HG03039 (cell line): ENCODE measurements around the gene KRTCAP3.

Experiments
- ATAC-seq: cut with Tn5 transposase; IDR thresholded peaks from one replicate; pipeline ENCODE4 v1.9.1; 2021; ENCODE audit warnings: mild to moderate bottlenecking, moderate library complexity; ENCODE audit not compliant: unreplicated experiment

KRTCAP3 gene

DNA sequence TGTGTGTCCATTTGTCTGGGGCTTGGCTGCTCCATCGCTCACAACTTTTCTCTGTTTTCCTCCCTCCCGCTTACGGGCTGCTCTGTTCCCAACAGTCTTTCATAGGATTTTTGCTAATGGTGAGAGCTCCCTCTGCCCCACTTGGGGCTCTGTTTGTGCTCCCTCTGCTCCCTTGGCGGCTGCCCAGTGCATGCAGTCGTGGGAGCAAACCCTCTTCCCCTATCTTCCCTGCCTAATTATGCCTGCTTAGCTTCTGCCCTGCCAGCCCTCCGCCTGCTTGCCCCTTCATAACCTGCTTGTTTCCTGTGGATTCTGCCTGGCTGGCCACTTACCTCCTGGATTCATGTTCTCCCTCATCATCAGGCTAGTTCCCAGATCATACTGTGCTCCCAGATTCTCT is 6.6 kb upstream of the KRTCAP3 start:
- no peak for ATAC-seq

DNA sequence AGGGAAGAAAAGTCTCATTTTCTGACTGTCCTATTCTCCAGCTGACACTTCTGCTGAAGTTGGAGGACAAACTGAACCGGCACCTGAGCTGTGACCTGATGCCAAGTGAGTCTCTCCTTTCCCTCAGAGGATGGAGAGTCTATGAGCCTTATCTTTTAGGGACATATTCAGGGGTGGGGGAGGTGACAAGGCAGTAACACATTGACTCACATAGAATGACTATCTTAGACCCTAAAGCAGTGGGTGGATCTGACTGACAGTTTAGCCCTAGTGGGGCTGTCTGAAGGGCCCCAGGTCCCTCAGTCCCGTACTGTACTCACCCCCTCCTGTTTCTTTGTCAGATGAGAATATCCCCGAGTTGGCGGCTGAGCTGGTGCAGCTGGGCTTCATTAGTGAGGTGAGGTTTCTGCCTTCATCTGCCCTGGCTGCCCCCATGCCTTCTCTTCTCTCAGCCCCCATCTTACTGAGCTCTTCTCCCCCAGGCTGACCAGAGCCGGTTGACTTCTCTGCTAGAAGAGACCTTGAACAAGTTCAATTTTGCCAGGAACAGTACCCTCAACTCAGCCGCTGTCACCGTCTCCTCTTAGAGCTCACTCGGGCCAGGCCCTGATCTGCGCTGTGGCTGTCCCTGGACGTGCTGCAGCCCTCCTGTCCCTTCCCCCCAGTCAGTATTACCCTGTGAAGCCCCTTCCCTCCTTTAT is 805 bp upstream of the KRTCAP3 start:
- no peak for ATAC-seq

DNA sequence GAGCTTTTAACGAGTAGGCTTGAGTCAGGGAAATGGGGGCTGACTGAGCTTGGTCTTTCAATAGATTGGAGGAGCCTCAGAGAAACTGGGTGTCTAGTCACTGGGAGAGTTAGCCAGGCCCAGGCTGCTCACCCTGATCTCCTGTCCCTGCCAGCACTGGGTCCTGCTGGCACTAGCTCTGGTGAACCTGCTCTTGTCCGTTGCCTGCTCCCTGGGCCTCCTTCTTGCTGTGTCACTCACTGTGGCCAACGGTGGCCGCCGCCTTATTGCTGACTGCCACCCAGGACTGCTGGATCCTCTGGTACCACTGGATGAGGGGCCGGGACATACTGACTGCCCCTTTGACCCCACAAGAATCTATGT is 720 bp downstream of the KRTCAP3 start:
- no peak for ATAC-seq

DNA sequence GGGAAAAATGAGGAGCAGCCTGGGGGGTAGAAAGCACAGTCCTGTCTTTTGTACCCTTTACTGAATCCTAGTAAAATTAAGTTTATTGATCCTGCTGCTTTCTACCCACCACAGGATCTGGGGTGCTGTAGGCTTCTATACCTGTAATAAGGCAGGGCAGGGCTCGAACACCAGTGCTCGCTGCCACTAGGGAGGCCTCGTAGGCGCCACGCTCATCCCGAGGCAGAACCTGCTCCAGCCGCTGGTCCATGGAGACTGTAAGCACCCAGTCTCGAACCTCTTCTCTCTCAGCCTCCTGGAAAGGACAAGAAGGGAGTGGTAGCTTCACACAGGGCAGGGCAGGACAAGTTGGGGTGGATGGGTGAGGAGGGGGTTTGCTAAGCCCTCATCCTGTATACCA is 3.0 kb downstream of the KRTCAP3 start:
- no peak for ATAC-seq

DNA sequence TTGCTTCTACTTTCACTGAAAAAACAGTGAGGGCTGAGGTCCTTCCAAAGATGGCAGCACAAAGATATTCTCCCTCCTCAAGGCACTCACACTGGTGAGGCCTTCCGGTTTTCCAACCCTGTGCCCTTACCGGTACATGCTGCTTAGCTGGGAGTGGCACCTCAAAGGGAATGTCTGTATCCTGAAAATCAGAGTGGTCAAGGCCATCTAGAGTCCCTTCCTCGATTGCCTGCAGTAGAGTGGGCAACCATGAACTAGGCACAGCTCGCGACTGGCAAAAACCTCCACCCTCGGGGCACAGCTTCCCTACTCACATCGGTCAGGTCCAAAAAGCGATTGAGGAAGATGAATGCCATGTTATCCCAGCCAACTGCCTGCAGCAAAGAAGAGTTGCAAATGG is 3.4 kb downstream of the KRTCAP3 start:
- ATAC-seq, result no peak

DNA sequence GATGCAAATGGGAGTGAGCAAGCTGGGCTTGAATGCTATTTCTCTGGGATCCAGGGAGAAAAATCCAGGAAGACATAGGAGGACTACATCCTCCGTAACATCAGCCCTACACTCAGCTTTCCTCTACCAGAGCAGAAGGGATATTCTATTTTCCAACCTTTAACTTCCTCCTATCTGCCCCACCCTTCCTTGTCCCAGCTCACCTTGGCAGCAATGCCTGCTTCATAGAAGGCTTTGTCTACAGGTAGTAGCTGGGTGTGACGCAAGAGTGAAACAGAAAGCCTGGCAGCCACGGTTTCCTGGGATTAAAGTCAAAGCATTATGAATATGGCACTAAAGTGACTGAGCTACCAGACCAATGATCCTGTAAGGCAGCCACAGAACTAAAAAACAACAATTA is 3.9 kb downstream of the KRTCAP3 start:
- ATAC-seq, result no peak

DNA sequence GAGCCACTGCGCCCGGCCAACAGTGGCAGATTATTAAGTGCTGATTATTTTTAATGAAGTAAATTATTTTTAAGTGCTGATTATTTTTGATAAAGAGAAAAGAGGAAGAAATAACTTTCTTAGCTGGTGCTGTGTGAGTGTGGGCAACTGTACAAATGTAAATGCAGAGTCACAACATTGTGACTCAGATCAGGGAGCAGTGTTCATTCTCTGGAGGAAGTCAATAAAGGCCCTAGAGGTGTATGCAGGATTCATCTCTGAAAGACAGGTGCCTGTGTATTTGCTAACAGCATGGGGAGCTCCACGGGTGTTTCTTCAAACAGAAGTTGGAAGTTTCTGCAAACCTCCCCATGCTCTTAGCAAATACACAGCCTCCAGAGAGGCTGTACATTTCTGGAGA is 6.2 kb downstream of the KRTCAP3 start:
- ATAC-seq, result no peak

DNA sequence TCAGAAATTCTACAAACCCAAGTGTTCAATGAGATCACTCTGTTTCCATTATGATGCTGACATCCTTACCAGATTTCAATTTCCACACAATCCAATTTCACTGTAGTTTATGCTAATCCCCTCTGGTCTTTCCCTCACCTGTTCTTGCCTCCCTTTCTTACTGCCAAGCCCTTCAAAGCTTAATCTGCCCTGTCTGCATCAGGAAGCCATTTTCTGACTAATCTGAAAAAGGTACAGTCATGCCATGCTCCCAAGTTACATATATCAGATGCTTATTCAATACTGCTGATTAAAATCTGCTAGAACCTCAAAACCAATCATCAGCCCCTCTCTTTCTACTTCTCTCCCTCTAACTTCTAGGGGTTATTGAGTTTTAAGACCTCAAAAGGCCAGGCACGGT is 8.9 kb downstream of the KRTCAP3 start:
- no peak for ATAC-seq

DNA sequence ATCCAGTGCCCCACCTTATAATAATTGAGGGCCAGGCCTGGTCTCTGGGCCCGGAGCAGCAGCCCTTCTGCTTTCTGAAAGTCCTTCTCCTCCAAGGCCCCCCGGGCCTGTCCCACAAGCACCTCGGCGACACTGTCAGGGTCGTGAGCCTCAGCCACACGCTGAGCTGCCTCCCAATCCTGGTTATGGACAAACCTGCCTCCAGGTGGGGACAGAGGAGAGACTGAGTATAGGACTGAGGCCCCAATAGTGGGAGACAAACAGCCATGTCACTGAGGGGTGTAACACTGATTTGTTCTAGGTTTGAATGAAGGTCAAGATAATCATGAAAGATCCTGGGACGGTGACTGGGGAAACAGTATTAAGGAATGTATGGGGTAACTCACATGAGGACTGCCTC is 11.8 kb downstream of the KRTCAP3 start:
- ATAC-seq, result no peak

DNA sequence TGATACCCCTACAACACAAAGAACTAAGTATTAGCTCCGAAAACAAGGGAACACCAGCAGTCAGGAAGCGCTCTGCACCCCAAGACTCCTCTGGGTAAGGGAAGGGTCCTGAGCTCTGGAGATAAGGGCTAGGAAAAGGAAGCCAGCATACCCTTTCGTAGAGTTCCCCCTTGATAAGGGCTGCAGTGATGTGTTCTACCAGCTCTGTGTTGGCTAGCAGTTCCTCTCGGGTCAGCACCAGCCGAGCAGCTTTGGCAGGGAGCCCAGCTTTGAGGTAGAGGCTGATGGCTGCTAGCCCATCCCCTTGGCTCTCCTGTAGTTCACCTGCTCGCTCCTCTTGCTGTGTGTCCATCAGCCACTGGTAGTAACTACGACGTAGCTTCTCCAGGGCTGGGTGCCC is 18.9 kb downstream of the KRTCAP3 start:
- no peak for ATAC-seq

DNA sequence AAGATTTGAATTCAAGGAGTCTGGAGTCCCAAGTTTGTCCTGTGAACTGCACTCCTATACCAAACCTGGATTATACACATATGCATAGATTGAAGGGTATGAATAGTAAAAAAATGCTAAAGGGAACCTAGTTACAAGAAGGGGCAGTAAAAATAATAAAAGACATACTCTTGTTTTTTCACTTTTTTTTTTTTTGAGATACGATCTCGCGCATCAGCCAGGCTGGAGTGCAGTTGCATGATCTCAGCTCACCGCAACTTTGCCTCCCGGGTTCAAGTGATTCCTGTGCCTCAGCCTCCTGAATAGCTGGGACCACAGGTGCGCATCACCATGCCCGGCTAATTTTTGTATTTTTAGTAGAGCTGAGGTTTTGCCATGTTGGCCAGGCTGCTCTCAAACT is 22.3 kb downstream of the KRTCAP3 start:
- ATAC-seq, result no peak

DNA sequence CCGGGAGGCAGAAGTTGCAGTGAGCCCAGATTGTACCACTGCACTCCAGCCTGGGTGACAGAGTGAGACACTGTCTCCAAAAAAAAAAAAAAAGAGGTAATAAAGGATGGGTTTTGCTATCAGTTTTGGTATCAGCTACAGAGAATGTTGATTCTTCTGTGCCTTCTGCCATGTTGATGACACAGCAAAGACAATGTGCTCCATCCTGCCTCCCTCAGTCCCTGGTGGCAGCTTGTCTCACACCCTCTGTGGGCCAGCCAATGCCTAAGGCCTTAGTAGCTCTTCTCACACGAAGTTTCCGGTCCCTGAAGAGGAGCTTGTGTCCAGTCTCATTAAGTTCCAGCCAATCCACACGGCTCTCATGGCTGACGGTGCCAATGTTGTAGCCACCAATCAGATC is 29.8 kb downstream of the KRTCAP3 start:
- no peak for ATAC-seq

DNA sequence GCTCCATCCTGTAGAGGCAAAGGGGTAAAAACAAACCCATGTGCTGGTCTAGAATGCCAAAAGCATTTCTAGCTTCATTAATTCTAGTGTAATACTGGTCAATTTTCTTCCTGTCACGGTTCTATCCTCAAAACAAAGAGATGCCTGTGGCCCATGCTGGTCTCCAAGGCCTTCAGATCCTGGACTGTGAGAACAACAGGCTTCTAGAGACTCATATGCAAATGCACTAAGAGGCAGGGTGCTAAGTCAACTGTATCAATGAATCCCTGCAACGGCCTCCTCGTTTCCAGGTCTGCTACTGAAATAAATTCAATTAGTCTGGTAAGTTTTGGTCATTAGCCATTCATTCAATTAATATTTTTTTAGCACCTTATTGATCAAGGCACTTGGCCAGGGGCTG is 43.3 kb downstream of the KRTCAP3 start:
- ATAC-seq, result no peak

DNA sequence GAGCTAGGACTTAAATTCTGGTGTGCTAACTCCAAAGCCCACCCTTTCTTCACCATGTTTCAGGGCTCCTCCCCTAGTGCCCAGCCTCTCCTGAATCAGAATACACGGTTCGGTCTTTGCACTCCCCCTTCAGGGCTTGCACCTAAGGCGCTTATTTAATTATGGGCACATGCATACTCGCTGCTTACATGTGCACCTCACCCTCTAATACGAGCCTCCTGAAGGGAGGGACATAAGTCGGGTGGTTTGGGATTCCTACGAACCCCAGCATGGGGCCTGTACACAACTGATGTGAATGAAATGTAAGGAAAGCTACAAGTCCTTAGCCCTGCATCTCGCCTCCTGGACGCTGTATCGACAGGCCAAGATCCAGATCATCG is 46.9 kb downstream of the KRTCAP3 start:
- ATAC-seq, result peak; percentile 3

DNA sequence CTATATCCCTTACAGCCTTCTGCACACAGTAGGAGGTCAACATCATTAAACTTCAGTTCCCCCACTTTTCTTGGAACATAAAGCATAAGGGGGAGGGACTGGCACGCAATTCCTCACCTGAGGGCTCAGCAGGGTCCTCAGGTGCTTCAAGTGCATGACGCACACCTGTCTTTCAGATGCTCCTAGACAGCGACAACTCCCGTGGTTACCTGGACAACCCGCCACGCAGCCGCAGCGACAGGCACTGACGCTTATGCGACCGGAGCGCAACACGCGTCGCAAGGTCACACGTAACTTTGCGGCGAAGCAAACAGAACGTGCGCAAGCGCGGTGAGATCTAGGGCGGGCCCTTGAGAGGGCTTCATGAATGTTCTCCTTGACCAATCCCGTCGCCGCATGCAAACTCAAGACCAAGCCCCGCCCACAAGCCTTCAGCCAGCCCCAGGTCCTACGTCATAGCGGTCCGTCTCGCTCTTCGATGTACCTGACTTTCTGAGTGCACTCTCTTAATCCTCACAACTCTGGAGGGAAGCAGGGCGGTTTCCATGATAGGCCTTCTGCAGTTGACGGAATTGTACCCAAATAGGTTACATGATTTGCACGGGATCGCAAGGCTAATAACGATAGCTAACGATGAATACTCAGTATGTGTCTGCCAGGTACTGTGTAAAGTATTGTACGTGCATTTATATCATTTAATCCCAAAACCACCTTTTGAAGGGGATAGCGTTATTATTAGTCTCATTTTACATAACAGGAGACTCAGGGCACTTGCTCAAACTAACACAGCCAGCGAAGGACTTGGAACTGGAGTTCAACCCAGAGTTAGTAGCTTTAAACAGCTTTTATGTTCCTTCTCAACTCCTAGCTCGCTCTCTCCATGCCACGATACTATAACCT is 47.6 kb downstream of the KRTCAP3 start, which contains the start of gene IFT172:
TSS of gene IFT172 (minus strand) at position 246 of the 900 bp plus-strand sequence. CDS start at position 156, 90 bp downstream.
- ATAC-seq, result peak; percentile 88

DNA sequence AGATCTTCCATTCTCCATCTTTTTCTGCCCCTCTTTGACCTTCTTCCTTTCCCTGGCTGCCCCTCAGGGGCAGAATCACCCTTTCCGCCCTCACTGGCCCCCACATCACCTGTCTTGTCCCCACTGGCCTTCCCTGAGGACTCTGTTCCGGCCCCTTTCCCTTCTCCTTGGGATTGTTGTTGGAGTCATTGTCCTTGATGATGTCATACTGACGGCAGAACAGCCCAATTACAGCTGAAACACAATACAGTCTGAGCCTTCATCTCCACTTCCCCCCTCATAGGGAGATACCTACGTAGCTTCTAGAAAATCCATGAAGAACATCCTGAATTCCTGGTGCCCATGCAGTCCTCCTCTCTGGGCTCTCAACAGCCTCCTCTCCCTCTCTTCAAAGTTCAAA is 50.4 kb downstream of the KRTCAP3 start:
- no peak for ATAC-seq

DNA sequence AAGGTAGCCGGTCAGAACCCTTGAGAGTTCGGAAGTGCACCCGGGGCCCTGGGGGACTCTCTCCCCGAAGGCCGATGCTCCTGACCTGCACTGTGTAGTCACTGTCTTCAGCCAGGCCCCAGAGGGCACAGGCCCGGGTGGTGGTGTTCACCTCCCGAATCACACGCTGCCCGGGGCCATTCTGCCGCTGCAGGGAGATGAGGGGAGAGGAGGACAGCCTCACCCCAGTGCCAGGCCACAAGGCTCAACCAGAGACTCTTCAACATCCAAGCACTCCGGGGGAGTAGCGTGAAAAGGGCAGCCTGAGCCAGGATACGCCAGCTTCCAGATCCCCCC is 51.7 kb downstream of the KRTCAP3 start:
- no peak for ATAC-seq
